Thoracic aorta (tissue), 2 donors: Measurements from ENCODE around the gene EED. TPM values are rescaled to one million over a fixed set of nuclear protein-coding genes. Genes with fewer than 3 reads are reported as not detected.
A peak's percentile ranks its signal among the peaks of the same experiment; 100 is the strongest.

Experiments
- ATAC-seq: fragments of 150-250 bp; one replicate; pipeline ENCODE4 v1.8.0; 2017; ENCODE audit warnings: low read depth; ENCODE audit not compliant: insufficient number of reproducible peaks, low FRiP score
- DNase-seq: peaks from one replicate; pipeline ENCODE4 v3.0.0-alpha.2; 2020; ENCODE audit warnings: low spot score
- H3K27ac ChIP-seq, 2 donors: fragments of 200-600 bp; sonication (generic); 1 replicate in 1 of 2; 2 replicates in 1 of 2; pipeline ENCODE4 v1.5.1; 2016; ENCODE audit warnings: mild to moderate bottlenecking in 2 of 2, moderate library complexity in 2 of 2
- H3K27me3 ChIP-seq: fragments of 200-600 bp; sonication (generic); replicated peaks from 2 replicates; pipeline ENCODE4 v1.6.0; 2016; ENCODE audit warnings: mild to moderate bottlenecking; ENCODE audit not compliant: insufficient read depth
- H3K36me3 ChIP-seq: fragments of 200-600 bp; sonication (generic); one replicate; pipeline ENCODE4 v1.5.1; 2016
- H3K4me1 ChIP-seq, 2 donors: fragments of 200-600 bp; sonication (generic); 1 replicate in 1 of 2; 2 replicates in 1 of 2; pipeline versions ENCODE4 v1.5.1 to v1.6.0; 2016; ENCODE audit warnings: low read depth in 2 of 2, mild to moderate bottlenecking in 1 of 2; ENCODE audit not compliant: control insufficient read depth in 1 of 2
- H3K4me3 ChIP-seq: fragments of 200-600 bp; sonication (generic); 2 replicates; pipeline ENCODE4 v1.5.1; 2016; ENCODE audit warnings: mild to moderate bottlenecking
- H3K9me3 ChIP-seq: fragments of 200-600 bp; sonication (generic); 2 replicates; pipeline ENCODE4 v1.5.1; 2016
- total RNA-seq, 2 donors: library from RNA; depleted of rRNA; stranded (reverse); fragments of >200 nt; gene quantifications; one replicate each; pipeline versions ENCODE4 v1.1.0 to v1.2.3, GENCODE V29; 2016
- TF ChIP-seq, protein P1 (sequence below): fragments of 200-600 bp; sonication (generic); IDR thresholded peaks from one replicate; pipeline ENCODE4 v1.5.1; 2019; ENCODE audit warnings: antibody characterized with exemption

The EED gene
- total RNA-seq, 2 donors from 2014 or later: 19.0 to 22.4 TPM

DNA sequence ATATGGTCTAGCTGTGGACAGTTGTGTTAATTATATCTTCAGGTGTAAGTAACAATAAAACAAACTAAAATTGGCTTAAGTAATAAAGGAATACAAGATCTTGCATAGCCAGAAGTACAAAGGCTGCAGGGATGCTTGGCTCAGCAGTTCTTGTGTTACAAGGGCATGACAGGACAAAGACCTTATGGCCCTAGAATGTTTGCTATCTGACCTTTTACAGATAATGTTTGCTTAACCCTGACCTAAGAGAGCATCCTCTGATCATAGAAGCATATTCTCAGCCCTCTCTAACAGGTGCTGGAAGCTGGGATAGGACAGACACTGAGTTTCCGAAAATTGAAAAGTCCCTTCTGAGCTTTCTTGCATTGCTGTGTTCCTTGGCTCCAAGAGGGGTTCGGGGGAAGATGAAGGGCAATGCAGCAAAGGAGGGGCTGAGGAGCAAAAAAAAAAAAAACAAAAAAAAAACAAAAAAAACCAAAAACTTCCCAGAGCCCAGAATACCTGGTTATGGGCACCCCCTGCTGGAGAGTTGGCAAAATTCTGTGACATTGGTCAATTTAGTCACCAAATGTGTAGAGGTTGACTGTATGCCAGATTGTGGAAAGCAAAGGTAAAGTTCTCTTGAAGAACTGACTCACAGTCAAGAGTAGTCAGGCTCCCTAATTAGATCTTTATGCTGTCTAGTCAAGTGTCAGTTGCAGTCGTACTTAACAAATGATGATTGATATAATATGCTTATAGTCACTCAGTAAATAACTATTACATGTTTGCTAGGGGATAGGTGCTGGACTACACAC is 47.1 kb downstream of the EED start:
- no peaks in the 10 kb centered on the region for H3K9me3 ChIP-seq
- DNase-seq (no peak), ATAC-seq (peak; percentile 55)
- no peak overlapping the region for H3K27ac ChIP-seq
- no peak overlapping the region for H3K4me3 ChIP-seq
- no peaks in the 10 kb centered on the region for H3K27me3 ChIP-seq
- H3K36me3 ChIP-seq: no peaks in the 10 kb centered on the region
- H3K4me1 ChIP-seq: no peaks in the 10 kb centered on the region
- TF ChIP-seq, protein P1, sequence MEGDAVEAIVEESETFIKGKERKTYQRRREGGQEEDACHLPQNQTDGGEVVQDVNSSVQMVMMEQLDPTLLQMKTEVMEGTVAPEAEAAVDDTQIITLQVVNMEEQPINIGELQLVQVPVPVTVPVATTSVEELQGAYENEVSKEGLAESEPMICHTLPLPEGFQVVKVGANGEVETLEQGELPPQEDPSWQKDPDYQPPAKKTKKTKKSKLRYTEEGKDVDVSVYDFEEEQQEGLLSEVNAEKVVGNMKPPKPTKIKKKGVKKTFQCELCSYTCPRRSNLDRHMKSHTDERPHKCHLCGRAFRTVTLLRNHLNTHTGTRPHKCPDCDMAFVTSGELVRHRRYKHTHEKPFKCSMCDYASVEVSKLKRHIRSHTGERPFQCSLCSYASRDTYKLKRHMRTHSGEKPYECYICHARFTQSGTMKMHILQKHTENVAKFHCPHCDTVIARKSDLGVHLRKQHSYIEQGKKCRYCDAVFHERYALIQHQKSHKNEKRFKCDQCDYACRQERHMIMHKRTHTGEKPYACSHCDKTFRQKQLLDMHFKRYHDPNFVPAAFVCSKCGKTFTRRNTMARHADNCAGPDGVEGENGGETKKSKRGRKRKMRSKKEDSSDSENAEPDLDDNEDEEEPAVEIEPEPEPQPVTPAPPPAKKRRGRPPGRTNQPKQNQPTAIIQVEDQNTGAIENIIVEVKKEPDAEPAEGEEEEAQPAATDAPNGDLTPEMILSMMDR: peak; percentile 56

- H3K9me3 ChIP-seq: no peaks in the 10 kb centered on the region
- H3K4me1 ChIP-seq: no peaks in the 10 kb centered on the region
- H3K36me3 ChIP-seq: no peaks in the 10 kb centered on the region
- no peak overlapping the region for H3K27ac ChIP-seq
- ATAC-seq (no peak), DNase-seq (no peak)
- H3K4me3 ChIP-seq: no peak overlapping the region
- no peaks in the 10 kb centered on the region for H3K27me3 ChIP-seq
- TF ChIP-seq, protein P1: no peak
Observed at GRCh38 chr11:86292912-86293616, 48.5 kb downstream of the EED start.

GRCh38 chr11:86294026-86294425 is 49.5 kb downstream of the EED start:
- ATAC-seq: no peak
- Histone ChIP-seq H3K27me3 (no peaks in the 10 kb centered on the region), H3K36me3 (no peaks in the 10 kb centered on the region), H3K9me3 (no peaks in the 10 kb centered on the region), H3K4me3 (no peak overlapping the region), H3K4me1 (no peaks in the 10 kb centered on the region), H3K27ac (no peak overlapping the region)
- TF ChIP-seq, protein P1: no peak
- DNase-seq: no peak

GRCh38 chr11:86301742-86302091 is 57.2 kb downstream of the EED start:
- ATAC-seq: no peak
- Histone ChIP-seq H3K27me3 (no peaks in the 10 kb centered on the region), H3K27ac (no peak overlapping the region), H3K36me3 (no peaks in the 10 kb centered on the region), H3K4me3 (peak overlapping the region; percentile 88), H3K4me1 (peaks cover 11 to 21% of the 10 kb centered on the region in 2 donors), H3K9me3 (no peaks in the 10 kb centered on the region)
- no peak for DNase-seq
- TF ChIP-seq, protein P1: no peak

- ATAC-seq (peak; percentile 89), DNase-seq (peak; percentile 100)
- no peaks in the 10 kb centered on the region for H3K27me3 ChIP-seq
- H3K4me3 ChIP-seq: peak within 1 kb of the TSS; percentile 88
- H3K36me3 ChIP-seq: no peaks in the 10 kb centered on the region
- peak within 1 kb of the TSS; percentile 83 to 92 for H3K27ac ChIP-seq
- no peaks in the 10 kb centered on the region for H3K9me3 ChIP-seq
- TF ChIP-seq, protein P1: no peak
- peaks cover 11 to 21% of the 10 kb centered on the region in 2 donors for H3K4me1 ChIP-seq
Observed at GRCh38 chr11:86302092-86302793, 57.7 kb downstream of the EED start, which contains the start of gene HIKESHI. Gene HIKESHI, plus strand, starts transcription at chr11:86302240. Its CDS starts 209 bp downstream, at chr11:86302449.
